Body of pancreas (tissue), 4 donors: Measurements from ENCODE around the gene DBP. TPM values are rescaled to one million over a fixed set of nuclear protein-coding genes. Genes with fewer than 3 reads are reported as not detected.
A peak's percentile ranks its signal among the peaks of the same experiment; 100 is the strongest.

ENCODE experiments used
- ATAC-seq: fragments of 150-250 bp; one replicate; pipeline ENCODE4 v1.9.1; 2016
- DNase-seq, 4 donors: peaks; one replicate each; pipeline ENCODE4 v3.0.0-alpha.2; 2019
- H3K27ac ChIP-seq, 4 donors: fragments of 200-600 bp; sonication (generic); 1 replicate in 3 of 4; 2 replicates in 1 of 4; pipeline versions ENCODE4 v1.5.1 to v1.6.1; 2016 to 2019; ENCODE audit warnings: mild to moderate bottlenecking in 1 of 4, mixed read lengths in 1 of 4, moderate library complexity in 1 of 4
- H3K27me3 ChIP-seq, 2 donors: fragments of 200-600 bp; sonication (generic); one replicate each; pipeline ENCODE4 v1.6.0; 2016; ENCODE audit warnings: mild to moderate bottlenecking in 1 of 2
- H3K36me3 ChIP-seq, 2 donors: fragments of 200-600 bp; sonication (generic); replicated peaks in 1 of 2; 2 replicates each; pipeline ENCODE4 v1.5.1; 2016; ENCODE audit warnings: low read depth in 2 of 2; ENCODE audit not compliant: insufficient read depth in 1 of 2
- H3K4me1 ChIP-seq: fragments of 200-600 bp; sonication (generic); one replicate; pipeline ENCODE4 v1.6.0; 2016
- H3K4me3 ChIP-seq, 2 donors: fragments of 200-600 bp; sonication (generic); 1 replicate in 1 of 2; 2 replicates in 1 of 2; pipeline ENCODE4 v1.5.1; 2016 to 2019
- H3K9me3 ChIP-seq, 3 donors: fragments of 200-600 bp; sonication (generic); 1 replicate in 2 of 3; 2 replicates in 1 of 3; pipeline ENCODE4 v1.5.1; 2016
- POLR2A ChIP-seq, 3 donors: fragments of 450-650 bp; IDR thresholded peaks; one replicate each; pipeline ENCODE4 v1.6.1; 2016; ENCODE audit warnings: antibody characterized with exemption in 3 of 3, mild to moderate bottlenecking in 2 of 3
- WGBS, 2 donors: methylation state at CpG; one replicate each; pipeline ENCODE4 v1.1.5; 2017; 5-methylcytosine and 5-hydroxymethylcytosine counted together
- intact Hi-C: fragments of 100-400 bp; cut with DNase I; formaldehyde crosslinking; loops from one replicate; pipeline ENCODE4 v1.15.1; 2023
- total RNA-seq, 2 donors: library from RNA; depleted of rRNA; stranded (reverse); fragments of >200 nt; gene quantifications; one replicate each; pipeline ENCODE4 v1.1.0, GENCODE V29; 2016
- TF ChIP-seq, protein P1 (sequence below), 7 experiments: fragments of 450-650 bp in 4 of 7; fragments of 200-600 bp in 3 of 7; sonication (generic) in 3 of 7; IDR thresholded peaks; one replicate each; pipeline ENCODE4 v1.5.1; 2016 to 2019; ENCODE audit warnings: antibody characterized with exemption in 7 of 7

Gene DBP
- total RNA-seq, 2 donors from 2014 or later, result 2.0 to 4.9 TPM

DNA sequence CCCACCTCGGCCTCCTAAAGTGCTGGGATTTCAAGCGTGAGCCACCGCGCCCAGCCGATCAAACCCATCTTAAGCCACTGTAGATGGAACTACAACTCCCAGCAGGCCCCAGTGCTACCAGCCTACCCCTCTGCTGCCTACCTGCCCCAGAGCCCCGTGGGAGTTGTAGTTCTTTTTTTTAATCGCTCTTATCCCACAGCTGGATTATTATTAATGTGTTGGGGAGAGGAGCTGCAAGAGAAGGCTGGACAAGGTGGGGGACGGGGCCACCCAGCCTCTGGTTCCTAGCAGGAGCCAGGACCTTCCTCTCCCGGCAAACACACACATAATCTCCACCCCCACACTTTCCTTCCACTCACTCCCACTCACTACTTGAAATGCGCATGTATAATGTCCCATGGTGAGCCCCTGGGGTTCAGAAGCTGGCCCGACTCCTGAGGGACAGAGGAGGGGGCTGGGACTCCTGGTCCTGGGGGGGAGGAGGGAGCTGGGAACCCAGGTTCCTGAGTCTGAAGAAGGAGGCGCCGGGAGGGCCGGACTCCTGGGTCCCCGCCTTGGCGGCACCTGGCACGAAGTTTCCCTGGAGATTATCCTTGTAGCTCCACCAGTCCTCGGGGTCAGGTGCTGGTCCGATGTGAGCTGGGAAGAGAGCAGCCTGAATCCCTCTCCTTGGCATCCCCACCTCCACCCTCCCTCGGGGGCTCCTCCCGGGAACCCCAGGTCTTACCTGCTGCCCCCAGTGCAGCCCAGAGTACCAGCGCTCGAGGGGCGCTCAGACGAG, 7.8 kb upstream of the DBP start:
- Histone ChIP-seq H3K4me1 (peaks cover 28% of the 10 kb centered on the region), H3K4me3 (no peak overlapping the region), H3K9me3 (no peaks in the 10 kb centered on the region), H3K27ac (peak overlapping the region; percentile 84 to 92 (median 90)), H3K27me3 (no peaks in the 10 kb centered on the region), H3K36me3 (no peaks in the 10 kb centered on the region)
- 3 to 8% methylated on average over 16 to 25 of the region's 25 CpGs for WGBS, 2 donors
- peak; percentile 80 to 87 (median 85) for DNase-seq
- intact Hi-C loops, result no loop called here
- TF ChIP-seq POLR2A (IDR thresholded peaks at IDR 0.05), result no peak
- TF ChIP-seq, protein P1, sequence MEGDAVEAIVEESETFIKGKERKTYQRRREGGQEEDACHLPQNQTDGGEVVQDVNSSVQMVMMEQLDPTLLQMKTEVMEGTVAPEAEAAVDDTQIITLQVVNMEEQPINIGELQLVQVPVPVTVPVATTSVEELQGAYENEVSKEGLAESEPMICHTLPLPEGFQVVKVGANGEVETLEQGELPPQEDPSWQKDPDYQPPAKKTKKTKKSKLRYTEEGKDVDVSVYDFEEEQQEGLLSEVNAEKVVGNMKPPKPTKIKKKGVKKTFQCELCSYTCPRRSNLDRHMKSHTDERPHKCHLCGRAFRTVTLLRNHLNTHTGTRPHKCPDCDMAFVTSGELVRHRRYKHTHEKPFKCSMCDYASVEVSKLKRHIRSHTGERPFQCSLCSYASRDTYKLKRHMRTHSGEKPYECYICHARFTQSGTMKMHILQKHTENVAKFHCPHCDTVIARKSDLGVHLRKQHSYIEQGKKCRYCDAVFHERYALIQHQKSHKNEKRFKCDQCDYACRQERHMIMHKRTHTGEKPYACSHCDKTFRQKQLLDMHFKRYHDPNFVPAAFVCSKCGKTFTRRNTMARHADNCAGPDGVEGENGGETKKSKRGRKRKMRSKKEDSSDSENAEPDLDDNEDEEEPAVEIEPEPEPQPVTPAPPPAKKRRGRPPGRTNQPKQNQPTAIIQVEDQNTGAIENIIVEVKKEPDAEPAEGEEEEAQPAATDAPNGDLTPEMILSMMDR (IDR thresholded peaks at IDR 0.05), result no peak
- peak; percentile 73 for ATAC-seq

DNA sequence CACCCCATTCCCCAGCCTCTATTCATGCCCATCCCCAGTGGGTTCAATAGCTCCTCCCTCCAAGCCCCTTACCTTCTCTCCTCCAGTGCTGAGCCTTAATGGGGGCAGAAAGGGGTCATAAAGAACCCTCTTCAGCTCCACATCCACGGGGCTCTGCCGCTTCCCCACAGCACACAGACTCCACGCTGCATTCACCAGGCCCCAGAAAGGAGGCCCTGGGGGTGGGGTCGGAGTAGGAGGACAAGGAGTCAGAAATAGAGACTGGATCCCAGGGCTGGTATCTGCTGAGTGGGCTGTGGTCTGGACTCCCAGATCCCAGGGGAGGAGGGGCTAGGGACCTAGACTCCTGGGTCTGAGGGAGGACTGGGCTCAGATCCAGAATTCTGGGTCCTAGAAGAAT, 7.2 kb upstream of the DBP start:
- no peak overlapping the region for H3K27ac ChIP-seq
- peaks cover 31% of the 10 kb centered on the region for H3K4me1 ChIP-seq
- intact Hi-C loops, result no loop called here
- no peak overlapping the region for H3K4me3 ChIP-seq
- no peaks in the 10 kb centered on the region for H3K36me3 ChIP-seq
- no peak for ATAC-seq
- DNase-seq, result no peak
- H3K27me3 ChIP-seq, result no peaks in the 10 kb centered on the region
- 62 to 71% methylated on average over 3 to 4 of the region's 4 CpGs for WGBS, 2 donors
- H3K9me3 ChIP-seq, result no peaks in the 10 kb centered on the region
- TF ChIP-seq, protein P1 (IDR thresholded peaks at IDR 0.05), result no peak
- TF ChIP-seq POLR2A (IDR thresholded peaks at IDR 0.05), result no peak

DNA sequence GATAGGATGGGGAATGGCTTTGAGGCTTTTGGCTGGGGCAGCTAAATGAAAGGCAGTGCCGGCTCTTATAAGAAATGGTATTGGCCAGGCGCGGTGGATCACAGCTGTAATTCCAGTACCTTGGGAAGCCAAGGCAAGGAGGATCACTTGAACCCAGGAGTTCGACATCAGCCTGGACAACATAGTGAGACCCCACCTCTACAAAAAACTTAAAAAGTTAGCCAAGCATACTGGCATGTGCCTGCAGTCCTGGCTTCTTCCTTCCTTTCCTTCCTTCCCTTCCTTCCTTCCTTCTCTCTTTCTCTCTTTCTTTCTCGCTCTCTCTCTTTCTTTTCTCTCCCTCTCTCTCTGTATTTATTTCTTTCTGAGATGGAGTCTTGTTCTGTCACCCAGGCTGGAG, 5.7 kb upstream of the DBP start:
- TF ChIP-seq, protein P1 (IDR thresholded peaks at IDR 0.05), result no peak
- no peak for TF ChIP-seq POLR2A (IDR thresholded peaks at IDR 0.05)
- intact Hi-C loops, result no loop called here
- H3K9me3 ChIP-seq, result no peaks in the 10 kb centered on the region
- no peak for ATAC-seq
- H3K4me3 ChIP-seq, result no peak overlapping the region
- H3K27ac ChIP-seq, result no peak overlapping the region
- 78 to 89% methylated on average over 5 of the region's 5 CpGs for WGBS, 2 donors
- H3K36me3 ChIP-seq, result no peaks in the 10 kb centered on the region
- no peak for DNase-seq
- H3K27me3 ChIP-seq, result no peaks in the 10 kb centered on the region
- peaks cover 40% of the 10 kb centered on the region for H3K4me1 ChIP-seq

DNA sequence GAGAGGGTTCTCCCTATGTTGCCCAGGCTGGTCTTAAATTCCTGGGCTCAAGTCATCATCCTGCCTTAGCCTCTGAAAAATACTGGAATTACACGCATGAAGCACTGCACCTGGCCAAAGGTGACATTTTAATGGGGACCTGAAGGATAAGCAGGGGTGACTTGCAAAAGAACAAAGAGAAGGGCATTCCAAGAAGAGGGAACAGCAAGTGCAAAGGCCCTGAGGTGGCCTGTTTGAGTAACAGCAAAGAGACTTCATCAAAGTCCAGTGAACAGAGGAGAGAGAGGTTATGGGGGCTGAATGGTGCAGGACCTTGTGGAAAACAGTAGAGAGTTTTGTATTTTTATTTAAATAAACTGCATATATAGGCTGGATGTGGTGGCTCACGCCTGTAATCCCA, 4.7 kb upstream of the DBP start:
- Histone ChIP-seq H3K9me3 (no peaks in the 10 kb centered on the region), H3K27ac (no peak overlapping the region), H3K27me3 (no peaks in the 10 kb centered on the region), H3K4me1 (peaks cover 40% of the 10 kb centered on the region), H3K36me3 (no peaks in the 10 kb centered on the region), H3K4me3 (no peak overlapping the region)
- TF ChIP-seq, protein P1 (IDR thresholded peaks at IDR 0.05), result no peak
- TF ChIP-seq POLR2A (IDR thresholded peaks at IDR 0.05), result no peak
- ATAC-seq (no peak), DNase-seq (no peak)
- intact Hi-C loops, result no loop called here
- WGBS, 2 donors, result 92% methylated on average over 2 of the region's 2 CpGs
